HepG2 (cell line): ENCODE data around the gene ERICH6. TPM values are rescaled to one million over a fixed set of nuclear protein-coding genes. Genes with fewer than 3 reads are reported as not detected.

ENCODE experiments used
- ATAC-seq: fragments of 200-7000 bp; cut with Tn5 transposase; 3 replicates; pipeline ENCODE4 v1.9.1; 2020; ENCODE audit warnings: mild to moderate bottlenecking, moderate library complexity
- BruUV-seq: library from RNA; stranded (reverse); fragments of 400-500 nt; replicated peaks from 2 replicates; lab custom pipeline; 2021; lab: Mats Ljungman, UMichigan
- CTCF ChIA-PET: fragments of 300-600 bp; formaldehyde crosslinking; extraction: SDS; loops from one replicate; lab custom pipeline; 2021; ENCODE audit warnings: low total read pairs, inconsistent platforms, low intra/inter-chr PET ratio; lab: Yijun Ruan, JAX
- POLR2A ChIA-PET: fragments of 350-600 bp; sonication (Branson Sonifier 250); formaldehyde crosslinking; loops from one replicate; lab custom pipeline; 2020; ENCODE audit warnings: antibody characterized with exemption, inconsistent platforms; lab: Yijun Ruan, JAX
- DNase-seq: peaks from one replicate; pipeline ENCODE4 v3.0.0-alpha.2; 2015; ENCODE audit warnings: low spot score
- FAIRE-seq: peaks from 3 replicates; lab custom pipeline; 2011; peaks lifted over from hg19 to GRCh38; lab: Jason Lieb, UNC
- H2AFZ ChIP-seq: one replicate; pipeline ENCODE4 v1.6.1; 2011; ENCODE audit warnings: low read length, inconsistent platforms
- H3K27ac ChIP-seq: fragments of 300-600 bp; 3 replicates; pipeline ENCODE4 v1.8.0; 2011; ENCODE audit warnings: mixed run types, mild to moderate bottlenecking, mixed read lengths, low read length, inconsistent platforms; ENCODE audit not compliant: insufficient read depth; ENCODE audit errors: extremely low read length
- H3K27me3 ChIP-seq, 2 experiments: fragments of 200-600 bp in 1 of 2; 2 replicates in 1 of 2; 3 replicates in 1 of 2; pipeline versions ENCODE4 v1.6.0 to v1.8.0; 2011; ENCODE audit warnings: low read length in 2 of 2, mild to moderate bottlenecking in 2 of 2, moderate library complexity in 2 of 2, inconsistent platforms in 1 of 2; ENCODE audit not compliant: insufficient read depth in 2 of 2, control insufficient read depth in 1 of 2
- H3K36me3 ChIP-seq, 2 experiments: fragments of 200-600 bp in 1 of 2; replicated peaks in 1 of 2; 2 replicates in 1 of 2; 3 replicates in 1 of 2; pipeline versions ENCODE4 v1.5.1 to v1.8.0; 2011; ENCODE audit warnings: low read length in 2 of 2, inconsistent platforms in 1 of 2; ENCODE audit not compliant: insufficient read depth in 2 of 2, control insufficient read depth in 1 of 2
- H3K4me1 ChIP-seq: 2 replicates; pipeline ENCODE4 v1.5.1; 2012; ENCODE audit warnings: low read length, inconsistent platforms; ENCODE audit not compliant: insufficient read depth
- H3K4me2 ChIP-seq: 2 replicates; pipeline ENCODE4 v1.6.0; 2011; ENCODE audit warnings: low read depth, low read length, inconsistent platforms
- H3K4me3 ChIP-seq, 3 experiments: fragments of 200-600 bp in 1 of 3; sonication (generic), shearing (Covaris generic) in 1 of 3; replicated peaks in 1 of 3; 2 replicates each; pipeline ENCODE4 v1.5.1; 2011 to 2016; ENCODE audit warnings: low read length in 3 of 3, inconsistent platforms in 2 of 3, low read depth in 2 of 3, mild to moderate bottlenecking in 2 of 3, control low read depth in 1 of 3, mixed read lengths in 1 of 3; ENCODE audit not compliant: insufficient read depth in 1 of 3
- H3K79me2 ChIP-seq: one replicate; pipeline ENCODE4 v1.6.1; 2011; ENCODE audit warnings: low read length, inconsistent platforms; ENCODE audit not compliant: insufficient read depth
- H3K9ac ChIP-seq: 2 replicates; pipeline ENCODE4 v1.6.0; 2011; ENCODE audit warnings: mild to moderate bottlenecking, low read depth, low read length, inconsistent platforms; ENCODE audit not compliant: insufficient read depth
- H3K9me3 ChIP-seq: 2 replicates; pipeline ENCODE4 v1.5.1; 2012; ENCODE audit warnings: mild to moderate bottlenecking, low read length
- H4K20me1 ChIP-seq: 2 replicates; pipeline ENCODE4 v1.6.0; 2011; ENCODE audit warnings: inconsistent platforms, mild to moderate bottlenecking, low read length, moderate library complexity; ENCODE audit not compliant: insufficient read depth
- ARNT ChIP-seq: fragments of 450-650 bp; IDR thresholded peaks from 2 replicates; pipeline ENCODE4 v1.6.1; 2017
- HMG20B ChIP-seq: conservative IDR thresholded peaks from 2 replicates; pipeline ENCODE4 v1.6.1; 2016; ENCODE audit warnings: missing genetic modification reagents, missing compliant biosample characterization
- KAT7 ChIP-seq: IDR thresholded peaks from 2 replicates; pipeline ENCODE4 v1.6.1; 2018; ENCODE audit warnings: borderline replicate concordance, missing compliant biosample characterization
- MBD4 ChIP-seq: IDR thresholded peaks from 2 replicates; pipeline ENCODE4 v1.6.1; 2012; ENCODE audit warnings: low read length, inconsistent platforms, borderline replicate concordance
- NFE2L1 ChIP-seq: sonication (generic); formaldehyde crosslinking; IDR thresholded peaks from 2 replicates; pipeline ENCODE4 v1.4.0; 2020; ENCODE audit warnings: missing genetic modification reagents, mild to moderate bottlenecking, borderline replicate concordance
- PHF8 ChIP-seq: sonication (generic); formaldehyde crosslinking; IDR thresholded peaks from 2 replicates; pipeline ENCODE4 v1.5.0; 2020; ENCODE audit warnings: missing genetic modification reagents
- RAD51 ChIP-seq: fragments of 450-650 bp; IDR thresholded peaks from 2 replicates; pipeline ENCODE4 v1.6.1; 2016; ENCODE audit warnings: borderline replicate concordance
- RARA ChIP-seq: IDR thresholded peaks from 2 replicates; pipeline ENCODE4 v1.6.1; 2016; ENCODE audit warnings: missing genetic modification reagents, missing compliant biosample characterization
- RBM39 ChIP-seq: fragments of 200-400 bp; formaldehyde crosslinking; IDR thresholded peaks from one replicate; pipeline ENCODE4 v1.6.1; 2018; ENCODE audit warnings: antibody characterized with exemption, mild to moderate bottlenecking, low read depth, low read length; ENCODE audit not compliant: poor library complexity, severe bottlenecking
- RFX5 ChIP-seq: IDR thresholded peaks from 2 replicates; pipeline ENCODE4 v1.6.1; 2011; ENCODE audit warnings: low read depth, low read length, improper control_type of control experiment
- SMAD3 ChIP-seq: sonication (generic); formaldehyde crosslinking; IDR thresholded peaks from 2 replicates; pipeline ENCODE4 v1.4.0; 2020; ENCODE audit warnings: missing genetic modification reagents
- ZKSCAN1 ChIP-seq: fragments of 150-350 bp; IDR thresholded peaks from 2 replicates; pipeline ENCODE4 v1.6.1; 2014; ENCODE audit warnings: low read length
- ZNF766 ChIP-seq: sonication (generic); formaldehyde crosslinking; IDR thresholded peaks from 2 replicates; pipeline ENCODE4 v1.5.0; 2020; ENCODE audit warnings: missing genetic modification reagents, borderline replicate concordance
- WGBS: methylation state at CpG from one replicate; pipeline ENCODE4 v1.1.6; 2017; ENCODE audit warnings: low lambda C conversion rate; 5-methylcytosine and 5-hydroxymethylcytosine counted together
- in situ Hi-C: cut with HindIII; loops from 2 replicates; pipeline ENCODE4 v1.10.0; 2017; ENCODE audit warnings: low pct_unique_long_range_greater_than_20kb; ENCODE audit not compliant: extremely low pct_ligation_motif_present
- intact Hi-C: fragments of 100-400 bp; cut with micrococcal nuclease; formaldehyde crosslinking; loops from one replicate; pipeline ENCODE4 v1.10.0; 2022; ENCODE audit not compliant: unreplicated experiment
- polyA plus RNA-seq, 8 experiments: library from polyadenylated mRNA; depleted of rRNA in 3 of 8; stranded (reverse) in 7 of 8; unstranded in 1 of 8; fragments of >200 nt; fragmentation: Illumina TruSeq in 4 of 8; extraction: Trizol in 4 of 8; gene quantifications; 2 replicates each; pipeline versions ENCODE4 v1.2.1 to v1.2.3, GENCODE V29; 2011 to 2016; ENCODE audit warnings: low read depth in 4 of 8, missing spikeins in 1 of 8, mixed read lengths in 1 of 8; ENCODE audit not compliant: insufficient read depth in 1 of 8
- total RNA-seq, 5 experiments: library from RNA; depleted of rRNA; stranded (reverse); fragments of >200 nt; fragmentation: Illumina TruSeq; extraction: Trizol; gene quantifications; 2 replicates each; pipeline ENCODE4 v1.2.3, GENCODE V29; 2016; ENCODE audit warnings: low read depth in 1 of 5
- TF ChIP-seq, protein P1 (sequence below): sonication (generic); formaldehyde crosslinking; IDR thresholded peaks from 2 replicates; pipeline ENCODE4 v1.5.0; 2020; ENCODE audit warnings: missing genetic modification reagents

ERICH6 gene
- total and polyA plus RNA-seq, 2 of the 13 experiments (the other 11 are each of a cell fraction or from before 2014, with no cell fraction given): 0.03 TPM; not detected in 1

DNA sequence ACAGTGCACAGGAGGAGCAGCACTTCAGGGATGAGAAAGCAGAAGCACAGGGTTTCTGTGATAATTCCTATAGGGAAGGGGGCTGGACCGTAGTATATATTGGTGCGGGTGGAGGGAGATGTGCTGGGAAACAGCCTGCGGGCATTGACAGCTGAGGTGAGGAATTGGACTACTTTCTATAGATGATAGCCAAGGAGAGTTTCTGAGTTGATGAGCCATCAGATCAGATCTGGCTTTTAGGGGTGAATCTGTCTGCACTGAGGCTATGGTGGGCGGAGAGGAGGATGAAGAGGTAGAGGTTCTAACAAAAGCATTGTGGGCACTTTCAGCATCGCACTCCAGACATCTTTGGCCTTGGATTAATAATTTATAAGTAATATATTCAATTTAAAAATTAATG, 67.5 kb downstream of the ERICH6 start:
- Histone ChIP-seq H3K4me1 (peaks cover 12% of the 10 kb centered on the region), H3K36me3 (no peaks in the 10 kb centered on the region; a peak in 1 of 5 replicates), H3K9me3 (no peaks in the 10 kb centered on the region), H3K27ac (no peak overlapping the region), H3K4me2 (no peak overlapping the region; the same call in 1 of the 2 replicates), H3K9ac (no peak overlapping the region), H3K4me3 (no peak overlapping the region), H3K27me3 (no peaks in the 10 kb centered on the region), H2AFZ (no peak overlapping the region), H3K79me2 (no peaks in the 10 kb centered on the region), H4K20me1 (no peaks in the 10 kb centered on the region)
- DNase-seq: no peak
- peak; percentile 14; the same call in 1 of the 3 replicates for ATAC-seq
- in situ Hi-C loops (no loop called here), intact Hi-C loops (no loop called here)
- WGBS: 84% methylated on average over 5 of the region's 5 CpGs
- no TSS peak for BruUV-seq
- ChIA-PET CTCF (no interaction called here), POLR2A (no interaction called here)
- FAIRE-seq: no peak
- TF ChIP-seq PHF8 (CRISPR knock-in tag) (no peak), RBM39 (no peak), ARNT (no peak), RAD51 (no peak), RFX5 (no peak), NFE2L1 (no peak), HMG20B (CRISPR knock-in tag) (no peak), ZNF766 (CRISPR knock-in tag) (no peak), ZKSCAN1 (no peak), SMAD3 (CRISPR knock-in tag) (no peak), MBD4 (no peak), KAT7 (CRISPR knock-in tag) (no peak), RARA (CRISPR knock-in tag) (no peak)
- TF ChIP-seq, protein P1, sequence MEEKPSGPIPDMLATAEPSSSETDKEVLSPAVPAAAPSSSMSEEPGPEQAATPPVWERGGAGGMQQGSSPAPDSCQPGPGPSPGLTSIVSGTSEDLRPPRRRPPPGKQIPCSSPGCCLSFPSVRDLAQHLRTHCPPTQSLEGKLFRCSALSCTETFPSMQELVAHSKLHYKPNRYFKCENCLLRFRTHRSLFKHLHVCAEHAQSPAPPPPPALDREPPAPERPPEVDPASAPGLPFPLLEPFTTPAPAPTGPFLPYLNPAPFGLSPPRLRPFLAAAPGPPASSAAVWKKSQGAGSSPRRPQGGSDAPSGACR (CRISPR knock-in tag): no peak
